ENCODE results near the gene STAT5A. TPM values are rescaled to one million over a fixed set of nuclear protein-coding genes. Genes with fewer than 3 reads are reported as not detected.

Gene STAT5A
- total and polyA plus RNA-seq, 2 experiments from 2014 or later, result 2.3 to 18.1 TPM

DNA sequence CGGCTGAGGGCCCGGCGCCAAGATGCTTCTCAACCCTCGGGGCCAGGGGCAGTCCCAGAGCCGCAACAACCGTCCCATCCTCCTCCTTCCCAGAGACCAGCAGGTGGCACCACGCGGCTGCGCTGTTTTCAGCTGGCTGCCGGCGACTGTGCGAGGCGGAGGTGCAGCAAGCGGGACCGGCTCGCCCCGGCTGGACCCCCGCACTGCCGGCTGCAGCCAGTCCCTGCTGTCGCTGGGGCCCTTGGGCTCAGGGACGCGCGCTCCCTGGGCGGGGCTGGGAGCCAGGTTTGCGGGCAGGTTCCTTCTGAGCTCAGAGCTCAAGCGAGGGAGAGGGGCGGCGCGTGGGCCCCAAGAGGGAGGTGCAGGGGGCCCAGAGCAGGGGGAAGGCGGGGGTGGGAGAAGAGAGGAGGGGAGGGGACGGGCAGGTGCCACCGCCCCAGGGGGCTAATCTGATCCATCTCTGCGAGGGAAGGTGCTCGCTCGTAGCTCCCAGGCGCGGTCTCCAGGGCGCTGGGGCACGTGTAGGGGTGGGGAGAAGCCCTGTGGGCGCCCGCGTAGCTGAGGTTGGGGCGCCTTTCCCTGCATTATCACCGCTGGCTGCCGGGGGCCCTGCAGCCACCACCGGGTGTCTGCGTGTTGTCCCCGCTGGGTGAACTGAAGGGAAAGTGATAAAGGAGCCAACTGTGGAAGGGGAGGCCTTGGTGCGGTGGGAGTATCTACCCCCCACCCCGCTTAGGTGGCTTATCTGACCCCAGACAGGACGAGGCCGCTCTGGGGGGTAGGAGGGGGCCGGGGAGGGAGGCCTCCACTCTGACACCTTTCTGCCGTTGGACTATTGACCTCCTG is 24.2 kb downstream of the STAT5A start:
- TF ChIP-seq EZH2 (IDR thresholded peaks at IDR 0.05; ENCODE audit: low read depth, unreplicated experiment), result no peak
- peak; percentile 51 for TF ChIP-seq POLR2AphosphoS5 (IDR thresholded peaks at IDR 0.05; ENCODE audit: low read depth)
- TF ChIP-seq, protein P1, sequence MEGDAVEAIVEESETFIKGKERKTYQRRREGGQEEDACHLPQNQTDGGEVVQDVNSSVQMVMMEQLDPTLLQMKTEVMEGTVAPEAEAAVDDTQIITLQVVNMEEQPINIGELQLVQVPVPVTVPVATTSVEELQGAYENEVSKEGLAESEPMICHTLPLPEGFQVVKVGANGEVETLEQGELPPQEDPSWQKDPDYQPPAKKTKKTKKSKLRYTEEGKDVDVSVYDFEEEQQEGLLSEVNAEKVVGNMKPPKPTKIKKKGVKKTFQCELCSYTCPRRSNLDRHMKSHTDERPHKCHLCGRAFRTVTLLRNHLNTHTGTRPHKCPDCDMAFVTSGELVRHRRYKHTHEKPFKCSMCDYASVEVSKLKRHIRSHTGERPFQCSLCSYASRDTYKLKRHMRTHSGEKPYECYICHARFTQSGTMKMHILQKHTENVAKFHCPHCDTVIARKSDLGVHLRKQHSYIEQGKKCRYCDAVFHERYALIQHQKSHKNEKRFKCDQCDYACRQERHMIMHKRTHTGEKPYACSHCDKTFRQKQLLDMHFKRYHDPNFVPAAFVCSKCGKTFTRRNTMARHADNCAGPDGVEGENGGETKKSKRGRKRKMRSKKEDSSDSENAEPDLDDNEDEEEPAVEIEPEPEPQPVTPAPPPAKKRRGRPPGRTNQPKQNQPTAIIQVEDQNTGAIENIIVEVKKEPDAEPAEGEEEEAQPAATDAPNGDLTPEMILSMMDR (conservative IDR thresholded peaks at IDR 0.05; ENCODE audit: low read depth in 2 of 2), result peak; percentile 55 to 89
- TF ChIP-seq CREB1 (CRISPR knock-in tag; IDR thresholded peaks at IDR 0.05; ENCODE audit: low read depth), result 0 out of 2 replicates have a peak, but pooled peaks have one; percentile 15
- TF ChIP-seq JUNB (IDR thresholded peaks at IDR 0.05; ENCODE audit: unreplicated experiment), result no peak
- ATAC-seq (peak; percentile 88), DNase-seq (ENCODE audit: low spot score) (peak; percentile 95)
- Mint-ChIP-seq H3K4me3 (peak overlapping the region; percentile 46), H3K4me1 (peaks cover 44% of the 10 kb centered on the region), H3K9me3 (no peaks in the 10 kb centered on the region; the same call in 2 of the 3 replicates), H3K27me3 (ENCODE audit: insufficient read depth, low read depth, poor library complexity) (peaks cover 11% of the 10 kb centered on the region), H3K27ac (no peak overlapping the region), H3K36me3 (ENCODE audit: low read depth) (peaks cover 18% of the 10 kb centered on the region)
- Histone ChIP-seq H3K27me3 (ENCODE audit: insufficient read depth) (no peaks in the 10 kb centered on the region), H3K4me2 (peak overlapping the region; percentile 82), H3K79me2 (replicated peaks; ENCODE audit: insufficient read depth) (no peaks in the 10 kb centered on the region), H3K4me3 (peak overlapping the region; percentile 56), H2AFZ (no peak overlapping the region), H3K4me1 (ENCODE audit: insufficient read depth) (peaks cover 23% of the 10 kb centered on the region), H3K27ac (ENCODE audit: low read depth) (0 out of 2 replicates have a peak overlapping the region, but pooled peaks have one; percentile 59), H3F3A (replicated peaks; ENCODE audit: low read depth) (peaks cover 26% of the 10 kb centered on the region), H3K36me3 (ENCODE audit: insufficient read depth) (peaks cover 17% of the 10 kb centered on the region), H4K20me1 (replicated peaks; ENCODE audit: insufficient read depth) (no peaks in the 10 kb centered on the region; the same call in 1 of the 2 replicates), H3K9me2 (ENCODE audit: insufficient read depth) (no peaks in the 10 kb centered on the region)

DNA sequence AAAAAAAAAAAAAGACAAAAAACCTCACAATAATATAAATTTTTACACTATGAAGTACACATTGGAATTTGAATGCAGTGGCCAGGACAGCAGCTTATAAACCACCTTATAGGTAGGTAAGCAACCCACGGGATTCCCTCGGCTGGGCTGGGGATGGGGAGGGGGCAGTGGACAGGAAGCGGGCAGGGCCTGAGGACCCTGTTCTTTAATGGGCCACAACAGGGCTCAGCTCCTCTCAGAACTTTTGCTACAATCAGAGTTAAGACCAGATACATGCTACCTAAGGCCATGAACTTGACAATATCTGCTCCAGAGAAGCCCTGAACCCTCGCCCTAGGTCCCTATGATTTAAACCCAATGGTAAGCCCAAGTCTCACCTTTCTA is 25.1 kb downstream of the STAT5A start:
- Mint-ChIP-seq H3K27me3 (ENCODE audit: insufficient read depth, low read depth, poor library complexity) (peaks cover 11% of the 10 kb centered on the region), H3K4me3 (no peak overlapping the region), H3K9me3 (no peaks in the 10 kb centered on the region; the same call in 2 of the 3 replicates), H3K27ac (peak overlapping the region; percentile 40; the same call in 1 of the 2 replicates), H3K36me3 (ENCODE audit: low read depth) (peaks cover 24% of the 10 kb centered on the region), H3K4me1 (peaks cover 41% of the 10 kb centered on the region)
- no peak overlapping the region for H2AFZ ChIP-seq
- peaks cover 17% of the 10 kb centered on the region for H3K36me3 ChIP-seq (ENCODE audit: insufficient read depth)
- peak overlapping the region; percentile 74 for H3K27ac ChIP-seq (ENCODE audit: low read depth)
- H3K4me3 ChIP-seq, result no peak overlapping the region
- H4K20me1 ChIP-seq (replicated peaks; ENCODE audit: insufficient read depth), result no peaks in the 10 kb centered on the region; the same call in 1 of the 2 replicates
- ATAC-seq (no peak), DNase-seq (ENCODE audit: low spot score) (no peak)
- H3K79me2 ChIP-seq (replicated peaks; ENCODE audit: insufficient read depth), result no peaks in the 10 kb centered on the region
- TF ChIP-seq JUNB (IDR thresholded peaks at IDR 0.05; ENCODE audit: unreplicated experiment) (no peak), POLR2AphosphoS5 (IDR thresholded peaks at IDR 0.05; ENCODE audit: low read depth) (no peak)
- TF ChIP-seq, protein P2, sequence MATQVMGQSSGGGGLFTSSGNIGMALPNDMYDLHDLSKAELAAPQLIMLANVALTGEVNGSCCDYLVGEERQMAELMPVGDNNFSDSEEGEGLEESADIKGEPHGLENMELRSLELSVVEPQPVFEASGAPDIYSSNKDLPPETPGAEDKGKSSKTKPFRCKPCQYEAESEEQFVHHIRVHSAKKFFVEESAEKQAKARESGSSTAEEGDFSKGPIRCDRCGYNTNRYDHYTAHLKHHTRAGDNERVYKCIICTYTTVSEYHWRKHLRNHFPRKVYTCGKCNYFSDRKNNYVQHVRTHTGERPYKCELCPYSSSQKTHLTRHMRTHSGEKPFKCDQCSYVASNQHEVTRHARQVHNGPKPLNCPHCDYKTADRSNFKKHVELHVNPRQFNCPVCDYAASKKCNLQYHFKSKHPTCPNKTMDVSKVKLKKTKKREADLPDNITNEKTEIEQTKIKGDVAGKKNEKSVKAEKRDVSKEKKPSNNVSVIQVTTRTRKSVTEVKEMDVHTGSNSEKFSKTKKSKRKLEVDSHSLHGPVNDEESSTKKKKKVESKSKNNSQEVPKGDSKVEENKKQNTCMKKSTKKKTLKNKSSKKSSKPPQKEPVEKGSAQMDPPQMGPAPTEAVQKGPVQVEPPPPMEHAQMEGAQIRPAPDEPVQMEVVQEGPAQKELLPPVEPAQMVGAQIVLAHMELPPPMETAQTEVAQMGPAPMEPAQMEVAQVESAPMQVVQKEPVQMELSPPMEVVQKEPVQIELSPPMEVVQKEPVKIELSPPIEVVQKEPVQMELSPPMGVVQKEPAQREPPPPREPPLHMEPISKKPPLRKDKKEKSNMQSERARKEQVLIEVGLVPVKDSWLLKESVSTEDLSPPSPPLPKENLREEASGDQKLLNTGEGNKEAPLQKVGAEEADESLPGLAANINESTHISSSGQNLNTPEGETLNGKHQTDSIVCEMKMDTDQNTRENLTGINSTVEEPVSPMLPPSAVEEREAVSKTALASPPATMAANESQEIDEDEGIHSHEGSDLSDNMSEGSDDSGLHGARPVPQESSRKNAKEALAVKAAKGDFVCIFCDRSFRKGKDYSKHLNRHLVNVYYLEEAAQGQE (IDR thresholded peaks at IDR 0.05; ENCODE audit: unreplicated experiment), result no peak
- peaks cover 23% of the 10 kb centered on the region for H3K4me1 ChIP-seq (ENCODE audit: insufficient read depth)
- H3K27me3 ChIP-seq (ENCODE audit: insufficient read depth), result no peaks in the 10 kb centered on the region
- H3K4me2 ChIP-seq, result 0 out of 2 replicates have a peak overlapping the region, but pooled peaks have one; percentile 82
- H3F3A ChIP-seq (replicated peaks; ENCODE audit: low read depth), result peaks cover 26% of the 10 kb centered on the region
- no peaks in the 10 kb centered on the region for H3K9me2 ChIP-seq (ENCODE audit: insufficient read depth)

Measured in GM23338 (cell line).